Esophagus squamous epithelium (tissue), 4 donors: ENCODE results near the gene VCL.

Experiments used
- POLR2A ChIP-seq, 4 donors: fragments of 450-650 bp; IDR thresholded peaks; one replicate each; pipeline ENCODE4 v1.6.1; 2017; ENCODE audit warnings: antibody characterized with exemption in 4 of 4, mild to moderate bottlenecking in 4 of 4, moderate library complexity in 3 of 4
- TF ChIP-seq, protein P1 (sequence below), 6 experiments: fragments of 450-650 bp in 4 of 6; fragments of 200-600 bp in 2 of 6; sonication (generic) in 2 of 6; IDR thresholded peaks; one replicate each; pipeline ENCODE4 v1.5.1; 2016 to 2019; ENCODE audit warnings: antibody characterized with exemption in 6 of 6, mild to moderate bottlenecking in 4 of 6, moderate library complexity in 4 of 6

DNA sequence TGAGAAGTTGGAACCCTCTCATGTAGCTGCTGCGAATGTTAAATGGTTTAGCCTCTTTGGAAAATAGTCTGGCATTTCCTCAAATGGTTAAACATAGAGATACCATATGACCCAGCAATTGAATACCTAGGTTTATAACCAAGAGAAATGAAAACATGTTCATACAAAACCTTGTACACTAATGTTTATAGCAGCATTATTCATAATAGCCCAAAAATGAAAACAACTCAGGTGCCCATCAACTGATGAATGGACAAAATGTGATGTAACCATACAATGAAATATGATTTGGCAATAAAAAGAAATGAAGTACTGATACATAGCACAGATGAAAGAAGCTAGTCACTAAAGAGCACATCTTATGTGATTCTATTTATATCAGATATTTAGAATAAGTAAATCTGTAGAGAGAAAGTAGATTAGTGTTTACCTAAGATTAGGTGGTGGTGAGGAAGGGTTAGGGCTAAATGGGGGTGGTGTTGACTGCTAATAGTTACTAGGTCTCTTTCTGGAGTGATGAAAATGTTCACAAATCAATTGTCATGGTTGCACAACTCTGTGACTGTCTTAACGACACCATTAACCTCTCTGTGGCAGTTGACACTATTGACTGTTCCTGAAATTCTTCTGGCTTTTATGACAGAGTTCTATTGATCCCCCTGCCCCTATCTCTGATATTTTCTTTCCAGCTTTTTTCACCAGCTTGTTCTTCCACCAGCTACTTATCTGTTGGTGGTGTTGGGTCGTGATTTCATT, 35.2 kb downstream of the VCL start:
- TF ChIP-seq, protein P1, sequence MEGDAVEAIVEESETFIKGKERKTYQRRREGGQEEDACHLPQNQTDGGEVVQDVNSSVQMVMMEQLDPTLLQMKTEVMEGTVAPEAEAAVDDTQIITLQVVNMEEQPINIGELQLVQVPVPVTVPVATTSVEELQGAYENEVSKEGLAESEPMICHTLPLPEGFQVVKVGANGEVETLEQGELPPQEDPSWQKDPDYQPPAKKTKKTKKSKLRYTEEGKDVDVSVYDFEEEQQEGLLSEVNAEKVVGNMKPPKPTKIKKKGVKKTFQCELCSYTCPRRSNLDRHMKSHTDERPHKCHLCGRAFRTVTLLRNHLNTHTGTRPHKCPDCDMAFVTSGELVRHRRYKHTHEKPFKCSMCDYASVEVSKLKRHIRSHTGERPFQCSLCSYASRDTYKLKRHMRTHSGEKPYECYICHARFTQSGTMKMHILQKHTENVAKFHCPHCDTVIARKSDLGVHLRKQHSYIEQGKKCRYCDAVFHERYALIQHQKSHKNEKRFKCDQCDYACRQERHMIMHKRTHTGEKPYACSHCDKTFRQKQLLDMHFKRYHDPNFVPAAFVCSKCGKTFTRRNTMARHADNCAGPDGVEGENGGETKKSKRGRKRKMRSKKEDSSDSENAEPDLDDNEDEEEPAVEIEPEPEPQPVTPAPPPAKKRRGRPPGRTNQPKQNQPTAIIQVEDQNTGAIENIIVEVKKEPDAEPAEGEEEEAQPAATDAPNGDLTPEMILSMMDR (IDR thresholded peaks at IDR 0.05): no peak
- no peak for TF ChIP-seq POLR2A (IDR thresholded peaks at IDR 0.05)
